ENCODE measurements around the gene PET100.

- TF ChIP-seq POLR2AphosphoS5 (IDR thresholded peaks at IDR 0.05; ENCODE audit: low read depth): peak; percentile 76
- TF ChIP-seq, protein P1, sequence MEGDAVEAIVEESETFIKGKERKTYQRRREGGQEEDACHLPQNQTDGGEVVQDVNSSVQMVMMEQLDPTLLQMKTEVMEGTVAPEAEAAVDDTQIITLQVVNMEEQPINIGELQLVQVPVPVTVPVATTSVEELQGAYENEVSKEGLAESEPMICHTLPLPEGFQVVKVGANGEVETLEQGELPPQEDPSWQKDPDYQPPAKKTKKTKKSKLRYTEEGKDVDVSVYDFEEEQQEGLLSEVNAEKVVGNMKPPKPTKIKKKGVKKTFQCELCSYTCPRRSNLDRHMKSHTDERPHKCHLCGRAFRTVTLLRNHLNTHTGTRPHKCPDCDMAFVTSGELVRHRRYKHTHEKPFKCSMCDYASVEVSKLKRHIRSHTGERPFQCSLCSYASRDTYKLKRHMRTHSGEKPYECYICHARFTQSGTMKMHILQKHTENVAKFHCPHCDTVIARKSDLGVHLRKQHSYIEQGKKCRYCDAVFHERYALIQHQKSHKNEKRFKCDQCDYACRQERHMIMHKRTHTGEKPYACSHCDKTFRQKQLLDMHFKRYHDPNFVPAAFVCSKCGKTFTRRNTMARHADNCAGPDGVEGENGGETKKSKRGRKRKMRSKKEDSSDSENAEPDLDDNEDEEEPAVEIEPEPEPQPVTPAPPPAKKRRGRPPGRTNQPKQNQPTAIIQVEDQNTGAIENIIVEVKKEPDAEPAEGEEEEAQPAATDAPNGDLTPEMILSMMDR (conservative IDR thresholded peaks at IDR 0.05; ENCODE audit: low read depth in 2 of 2): no peak
- no peak for TF ChIP-seq REST (IDR thresholded peaks at IDR 0.05; ENCODE audit: unreplicated experiment)
Observed at GRCh38 chr19:7636691-7637373, 7.2 kb downstream of the PET100 start, which contains the start of gene STXBP2.
